Stimulated activated CD4-positive, alpha-beta T cell treated with anti-CD3 and anti-CD28 coated beads, Interleukin-15, amount 100 ng/mL, for 1 hour (primary cell): ENCODE measurements around the gene ZSCAN29.

Source experiments
- DNase-seq, 2 donors: peaks; one replicate each; pipeline ENCODE4 v3.0.0-alpha.2; 2020; ENCODE audit warnings: low read depth in 1 of 2, low spot score in 1 of 2

The ZSCAN29 gene

GRCh38 chr15:43352693-43353382, 18.0 kb downstream of the ZSCAN29 start:
- DNase-seq: no peak

GRCh38 chr15:43347114-43347513, 23.7 kb downstream of the ZSCAN29 start:
- no peak for DNase-seq

GRCh38 chr15:43346305-43346704, 24.5 kb downstream of the ZSCAN29 start:
- DNase-seq: no peak

- no peak for DNase-seq
These were observed 40.1 kb downstream of the ZSCAN29 start for GRCh38 chr15:43330780-43331087.

GRCh38 chr15:43329960-43330779, 40.7 kb downstream of the ZSCAN29 start, which contains the start of gene LCMT2:
LCMT2 (minus strand) TSS chr15:43330573; CDS start chr15:43330489, 84 bp downstream.
- peak; percentile 74 to 79 for DNase-seq

GRCh38 chr15:43329217-43329959, 41.5 kb downstream of the ZSCAN29 start:
- no peak for DNase-seq

GRCh38 chr15:43325039-43325684, 45.7 kb downstream of the ZSCAN29 start:
- DNase-seq: no peak

GRCh38 chr15:43318990-43319771, 51.7 kb downstream of the ZSCAN29 start:
- no peak for DNase-seq

- no peak for DNase-seq
These were observed 53.2 kb downstream of the ZSCAN29 start for GRCh38 chr15:43317566-43318184.

- no peak for DNase-seq
These were observed 53.9 kb downstream of the ZSCAN29 start for GRCh38 chr15:43316971-43317346.

- DNase-seq: no peak
These were observed 54.5 kb downstream of the ZSCAN29 start for GRCh38 chr15:43316016-43316970.

GRCh38 chr15:43314171-43314570, 56.7 kb downstream of the ZSCAN29 start:
- no peak for DNase-seq

- no peak for DNase-seq
These were observed 58.5 kb downstream of the ZSCAN29 start for GRCh38 chr15:43312378-43312777.
